H9 (cell line): ENCODE data around the gene SDHAF4. TPM values are rescaled to one million over a fixed set of nuclear protein-coding genes. Genes with fewer than 3 reads are reported as not detected.

Experiments used
- DNase-seq: peaks from one replicate; pipeline ENCODE4 v3.0.0-alpha.2; 2017
- H2AFZ ChIP-seq: one replicate; pipeline ENCODE4 v1.6.1; 2013; ENCODE audit warnings: mild to moderate bottlenecking, low read length, control low read depth, moderate library complexity
- H2AK5ac ChIP-seq: 2 replicates; pipeline ENCODE4 v1.6.1; 2013; ENCODE audit warnings: low read length, control low read depth, mixed read lengths; ENCODE audit not compliant: insufficient read length
- H2BK120ac ChIP-seq: one replicate; pipeline ENCODE4 v1.6.1; 2013; ENCODE audit warnings: low read depth, mild to moderate bottlenecking, low read length, control low read depth, inconsistent platforms; ENCODE audit not compliant: poor library complexity, severe bottlenecking
- H2BK12ac ChIP-seq: 2 replicates; pipeline ENCODE4 v1.6.1; 2013; ENCODE audit warnings: low read length, control low read depth, mixed read lengths, low read depth; ENCODE audit not compliant: insufficient read length
- H2BK15ac ChIP-seq: 2 replicates; pipeline ENCODE4 v1.6.1; 2013; ENCODE audit warnings: low read depth, low read length, control low read depth
- H2BK20ac ChIP-seq: one replicate; pipeline ENCODE4 v1.6.1; 2013; ENCODE audit warnings: low read depth, mild to moderate bottlenecking, low read length, control low read depth, inconsistent platforms; ENCODE audit not compliant: poor library complexity, severe bottlenecking
- H2BK5ac ChIP-seq: 2 replicates; pipeline ENCODE4 v1.6.1; 2013; ENCODE audit warnings: low read length, control low read depth, mixed read lengths; ENCODE audit not compliant: insufficient read length
- H3K14ac ChIP-seq: 2 replicates; pipeline ENCODE4 v1.6.1; 2013; ENCODE audit warnings: low read length, control low read depth; ENCODE audit not compliant: insufficient read depth
- H3K18ac ChIP-seq: 2 replicates; pipeline ENCODE4 v1.6.1; 2013; ENCODE audit warnings: low read depth, mild to moderate bottlenecking, mixed read lengths, low read length, control low read depth; ENCODE audit not compliant: insufficient read length
- H3K23ac ChIP-seq: 2 replicates; pipeline ENCODE4 v1.6.1; 2013; ENCODE audit warnings: low read length, control low read depth, mixed read lengths, low read depth; ENCODE audit not compliant: insufficient read length
- H3K23me2 ChIP-seq: 2 replicates; pipeline ENCODE4 v1.6.1; 2013; ENCODE audit warnings: low read depth, mild to moderate bottlenecking, mixed read lengths, low read length, control low read depth; ENCODE audit not compliant: insufficient read length, poor library complexity, severe bottlenecking
- H3K27ac ChIP-seq: 2 replicates; pipeline ENCODE4 v1.5.1; 2013; ENCODE audit warnings: low read length, control low read depth, mixed read lengths, low read depth; ENCODE audit not compliant: insufficient read length
- H3K27me3 ChIP-seq: 2 replicates; pipeline ENCODE4 v1.6.1; 2013; ENCODE audit warnings: low read length, control low read depth, inconsistent platforms; ENCODE audit not compliant: insufficient read depth
- H3K4ac ChIP-seq: 2 replicates; pipeline ENCODE4 v1.6.1; 2013; ENCODE audit warnings: low read depth, mild to moderate bottlenecking, control low read depth, inconsistent platforms, low read length, moderate library complexity
- H3K4me1 ChIP-seq: 2 replicates; pipeline ENCODE4 v1.6.1; 2013; ENCODE audit warnings: low read length, control low read depth, inconsistent platforms; ENCODE audit not compliant: insufficient read depth
- H3K4me2 ChIP-seq: 2 replicates; pipeline ENCODE4 v1.6.1; 2013; ENCODE audit warnings: low read length, control low read depth, mixed read lengths; ENCODE audit not compliant: insufficient read length, insufficient read depth
- H3K56ac ChIP-seq: 2 replicates; pipeline ENCODE4 v1.6.1; 2013; ENCODE audit warnings: low read depth, mild to moderate bottlenecking, mixed read lengths, low read length, control low read depth; ENCODE audit not compliant: insufficient read length
- H3K79me1 ChIP-seq: 2 replicates; pipeline ENCODE4 v1.6.1; 2013; ENCODE audit warnings: low read depth, mild to moderate bottlenecking, moderate library complexity, low read length, control low read depth, inconsistent platforms; ENCODE audit not compliant: insufficient read depth, poor library complexity, severe bottlenecking
- H3K79me2 ChIP-seq: 2 replicates; pipeline ENCODE4 v1.6.1; 2013; ENCODE audit warnings: low read length, control low read depth, inconsistent platforms; ENCODE audit not compliant: insufficient read depth
- H3K9ac ChIP-seq: 2 replicates; pipeline ENCODE4 v1.6.1; 2013; ENCODE audit warnings: low read length, control low read depth, mixed read lengths; ENCODE audit not compliant: insufficient read length; ENCODE audit errors: extremely low read depth
- H3K9me3 ChIP-seq: one replicate; pipeline ENCODE4 v1.6.1; 2013; ENCODE audit warnings: low read depth, low read length, inconsistent platforms; ENCODE audit not compliant: control insufficient read depth
- H3T11ph ChIP-seq: one replicate; pipeline ENCODE4 v1.6.1; 2013; ENCODE audit warnings: mild to moderate bottlenecking, low read length, control low read depth, inconsistent platforms
- H4K20me1 ChIP-seq: one replicate; pipeline ENCODE4 v1.6.1; 2013; ENCODE audit not compliant: control insufficient read depth, insufficient read length, insufficient read depth
- H4K5ac ChIP-seq: 2 replicates; pipeline ENCODE4 v1.6.1; 2013; ENCODE audit warnings: low read depth, mild to moderate bottlenecking, mixed read lengths, low read length, control low read depth; ENCODE audit not compliant: insufficient read length
- H4K8ac ChIP-seq: replicated peaks from 2 replicates; pipeline ENCODE4 v1.6.1; 2013; ENCODE audit warnings: low read length, control low read depth, mixed read lengths, low read depth; ENCODE audit not compliant: insufficient read length
- H4K91ac ChIP-seq: 2 replicates; pipeline ENCODE4 v1.6.1; 2013; ENCODE audit warnings: low read depth, mild to moderate bottlenecking, moderate library complexity, mixed read lengths, low read length, control low read depth; ENCODE audit not compliant: insufficient read length
- H3K27ac Mint-ChIP-seq, 3 experiments: 2 replicates in 2 of 3; 3 replicates in 1 of 3; pipeline ENCODE4 v1.8.0; 2020 to 2021; ENCODE audit warnings: mixed read lengths in 3 of 3, mild to moderate bottlenecking in 1 of 3, moderate library complexity in 1 of 3
- H3K27me3 Mint-ChIP-seq: 2 replicates; pipeline ENCODE4 v1.8.0; 2021; ENCODE audit warnings: low read depth, mild to moderate bottlenecking, moderate library complexity, mixed read lengths
- H3K36me3 Mint-ChIP-seq, 3 experiments: 2 replicates in 2 of 3; 3 replicates in 1 of 3; pipeline ENCODE4 v1.8.0; 2020 to 2021; ENCODE audit warnings: low read depth in 3 of 3, mixed read lengths in 3 of 3; ENCODE audit not compliant: insufficient read depth in 1 of 3
- H3K4me1 Mint-ChIP-seq, 2 experiments: 2 replicates each; pipeline ENCODE4 v1.8.0; 2020; ENCODE audit warnings: mixed read lengths in 2 of 2
- H3K4me3 Mint-ChIP-seq, 2 experiments: 2 replicates in 1 of 2; 3 replicates in 1 of 2; pipeline ENCODE4 v1.8.0; 2020 to 2021; ENCODE audit warnings: mild to moderate bottlenecking in 2 of 2, mixed read lengths in 2 of 2, moderate library complexity in 1 of 2
- H3K9me3 Mint-ChIP-seq, 2 experiments: 2 replicates in 1 of 2; 3 replicates in 1 of 2; pipeline ENCODE4 v1.8.0; 2020; ENCODE audit warnings: mild to moderate bottlenecking in 2 of 2, mixed read lengths in 2 of 2, moderate library complexity in 1 of 2
- CTCF ChIP-seq: fragments of 200-600 bp; sonication (generic); conservative IDR thresholded peaks from 3 replicates; pipeline ENCODE4 v1.8.0; 2021; ENCODE audit warnings: antibody characterized with exemption, mild to moderate bottlenecking
- WGBS: extraction: QIAGEN DNeasy Blood & Tissue Kit; methylation state at CpG from one replicate; pipeline ENCODE4 v1.1.7; 2013; ENCODE audit warnings: missing lambda C conversion rate, low lambda C conversion rate, mixed read lengths; ENCODE audit not compliant: insufficient read length; ENCODE audit errors: extremely low coverage; 5-methylcytosine and 5-hydroxymethylcytosine counted together
- total RNA-seq: library from RNA; stranded (reverse); gene quantifications from 2 replicates; pipeline ENCODE4 v1.2.1, GENCODE V29; 2021

Gene SDHAF4
- total RNA-seq, 1 experiment from 2014 or later: 9.2 TPM

GRCh38 chr6:70627500-70628254, 60.9 kb downstream of the SDHAF4 start:
- Histone ChIP-seq H3K4me2 (no peak overlapping the region), H4K91ac (no peak overlapping the region), H4K20me1 (no peaks in the 10 kb centered on the region), H3K4ac (no peak overlapping the region), H2BK15ac (no peak overlapping the region), H3T11ph (no peak overlapping the region), H4K5ac (no peak overlapping the region), H3K18ac (no peak overlapping the region), H4K8ac (no peak overlapping the region), H3K23me2 (no peaks in the 10 kb centered on the region), H2BK5ac (no peak overlapping the region), H3K9ac (no peak overlapping the region), H3K56ac (no peak overlapping the region), H3K27ac (no peak overlapping the region), H2AFZ (no peak overlapping the region), H3K79me2 (no peaks in the 10 kb centered on the region), H3K27me3 (no peaks in the 10 kb centered on the region), H2BK20ac (no peak overlapping the region), H3K4me1 (no peaks in the 10 kb centered on the region), H3K14ac (no peak overlapping the region), H3K79me1 (no peaks in the 10 kb centered on the region), H3K23ac (no peak overlapping the region), H2BK120ac (no peak overlapping the region), H2BK12ac (no peak overlapping the region), H3K9me3 (no peaks in the 10 kb centered on the region), H2AK5ac (no peak overlapping the region)
- H3K36me3 Mint-ChIP-seq: peaks cover 0 to 4% (median 0%) of the 10 kb centered on the region in 3 experiments; a peak in 1 of 7 replicates
- H3K9me3 Mint-ChIP-seq: peaks cover 0 to 10% of the 10 kb centered on the region in 2 experiments; a peak in 4 of 5 replicates
- H3K4me3 Mint-ChIP-seq: no peak overlapping the region
- TF ChIP-seq CTCF: no peak
- H3K27ac Mint-ChIP-seq: no peak overlapping the region
- no peaks in the 10 kb centered on the region for H3K27me3 Mint-ChIP-seq
- WGBS: no CpG with 5 or more reads among the region's 36 CpGs
- H3K4me1 Mint-ChIP-seq: peaks cover 0 to 5% of the 10 kb centered on the region in 2 experiments; a peak in 1 of 4 replicates
- DNase-seq: no peak
